A673 (cell line): ENCODE results near the gene SGCA.
A peak's percentile ranks its signal among the peaks of the same experiment; 100 is the strongest.

Source experiments
- CTCF ChIP-seq: fragments of 300-800, 200-600 bp; sonication (generic); conservative IDR thresholded peaks from 2 replicates; pipeline ENCODE4 v1.5.1; 2017; ENCODE audit warnings: low read depth, mild to moderate bottlenecking, antibody characterized with exemption, low read length, moderate library complexity, mixed read lengths
- EZH2 ChIP-seq: fragments of 200-600 bp; sonication (generic); IDR thresholded peaks from 2 replicates; pipeline ENCODE4 v1.6.1; 2017; ENCODE audit warnings: borderline replicate concordance, low read depth, mild to moderate bottlenecking, mixed read lengths, antibody characterized with exemption, low read length; ENCODE audit not compliant: poor library complexity, severe bottlenecking

GRCh38 chr17:50200457-50201275 lies 34.9 kb downstream of the SGCA start:
- TF ChIP-seq CTCF, result peak; percentile 100
- TF ChIP-seq EZH2, result no peak
